GM12878 (cell line): ENCODE data around the gene HCN4.

Source experiments
- CTCF ChIP-seq, 3 experiments: IDR thresholded peaks in 2 of 3; conservative IDR thresholded peaks in 1 of 3; 2 replicates each; pipeline ENCODE4 v1.5.1; 2011; ENCODE audit warnings: low read depth in 3 of 3, low read length in 3 of 3, mild to moderate bottlenecking in 3 of 3, control low read depth in 2 of 3, moderate library complexity in 2 of 3, inconsistent platforms in 1 of 3, mixed read lengths in 1 of 3; ENCODE audit not compliant: control insufficient read depth in 2 of 3, insufficient read depth in 1 of 3; ENCODE audit errors: extremely low read depth in 1 of 3
- GABPA ChIP-seq: IDR thresholded peaks from 2 replicates; pipeline ENCODE4 v1.6.1; 2014; ENCODE audit warnings: antibody characterized with exemption, low read depth, mild to moderate bottlenecking, inconsistent platforms
- IKZF1 ChIP-seq: fragments of 450-650 bp; conservative IDR thresholded peaks from 2 replicates; pipeline ENCODE4 v1.6.1; 2017; ENCODE audit warnings: antibody characterized with exemption, mild to moderate bottlenecking
- MYC ChIP-seq: IDR thresholded peaks from 2 replicates; pipeline ENCODE4 v1.6.1; 2011; ENCODE audit warnings: mild to moderate bottlenecking, low read length, moderate library complexity, inconsistent platforms; ENCODE audit not compliant: insufficient read depth, insufficient replicate concordance, insufficient read length, severe bottlenecking
- POLR2AphosphoS5 ChIP-seq: IDR thresholded peaks from 2 replicates; pipeline ENCODE4 v1.6.1; 2011; ENCODE audit warnings: mild to moderate bottlenecking, low read length, inconsistent platforms
- TAF1 ChIP-seq: IDR thresholded peaks from 2 replicates; pipeline ENCODE4 v1.6.1; 2011; ENCODE audit warnings: mild to moderate bottlenecking, low read depth, low read length, borderline replicate concordance

DNA sequence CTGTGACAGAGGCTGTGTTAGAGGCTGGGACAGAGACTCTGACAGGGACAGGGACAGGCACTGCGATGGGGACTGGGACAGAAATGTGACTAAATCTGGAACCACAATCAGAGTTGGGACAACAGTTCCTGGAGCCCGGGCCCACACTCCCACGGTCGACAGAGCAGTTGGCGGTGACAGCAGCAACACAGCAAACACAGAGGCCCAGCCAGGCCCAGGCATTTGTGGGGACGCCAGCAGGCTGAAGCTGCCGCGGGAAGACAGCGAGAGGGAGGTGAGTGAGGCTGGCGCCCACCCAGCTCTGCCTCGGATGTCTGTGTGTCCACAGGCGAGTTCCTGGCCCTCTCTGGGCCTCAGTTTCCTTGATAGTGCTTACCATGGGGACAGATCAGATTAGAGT, 9.3 kb upstream of the HCN4 start:
- no peak for TF ChIP-seq GABPA
- TF ChIP-seq POLR2AphosphoS5: no peak
- TF ChIP-seq CTCF (IDR thresholded peaks at IDR 0.05 in 2 of 3, conservative IDR thresholded peaks at IDR 0.05 in 1 of 3; ENCODE audit: control insufficient read depth in 2 of 3, extremely low read depth in 1 of 3, insufficient read depth in 1 of 3, low read depth in 3 of 3, low read length in 3 of 3): no peak
- TF ChIP-seq TAF1: no peak
- TF ChIP-seq MYC: no peak
- TF ChIP-seq IKZF1: no peak
